Naive thymus-derived CD8-positive, alpha-beta T cell (primary cell): Measurements from ENCODE around the gene IZUMO1. TPM values are rescaled to one million over a fixed set of nuclear protein-coding genes. Genes with fewer than 3 reads are reported as not detected.
A peak's percentile ranks its signal among the peaks of the same experiment; 100 is the strongest.
"Not testable (repeated sequence)": the region's sequence is repeated elsewhere in the genome, so short reads cannot be mapped to it uniquely, and the experiment has no call there.

Source experiments
- ATAC-seq, 2 donors: fragments of 150-1000 bp; cut with Tn5 transposase in 1 of 2; sonication (Bioruptor Pico), chemical (Tn5 transposase) in 1 of 2; 1 replicate in 1 of 2; 2 replicates in 1 of 2; pipeline ENCODE4 v1.10.0; 2021; ENCODE audit warnings: mild to moderate bottlenecking in 2 of 2, moderate library complexity in 2 of 2
- POLR2A ChIA-PET: fragments of 350-600 bp; sonication (Branson Sonifier 250); formaldehyde crosslinking; loops from one replicate; lab custom pipeline; 2021; ENCODE audit warnings: antibody characterized with exemption; lab: Charles Lee
- DNase-seq, 10 donors: peaks; one replicate each; pipeline versions ENCODE4 v3.0.0 to v3.0.0-alpha.2; 2020 to 2022
- H3K27ac Mint-ChIP-seq, 10 donors: one replicate each; pipeline ENCODE4 v1.8.0; 2020 to 2022; ENCODE audit warnings: mild to moderate bottlenecking in 10 of 10, mixed read lengths in 10 of 10, moderate library complexity in 4 of 10, inconsistent platforms in 1 of 10
- H3K27me3 Mint-ChIP-seq, 5 donors: one replicate each; pipeline ENCODE4 v1.8.0; 2021 to 2022; ENCODE audit warnings: mixed read lengths in 5 of 5
- H3K36me3 Mint-ChIP-seq, 3 donors: one replicate each; pipeline ENCODE4 v1.8.0; 2020 to 2022; ENCODE audit warnings: mixed read lengths in 3 of 3, mild to moderate bottlenecking in 2 of 3, inconsistent platforms in 1 of 3
- H3K4me1 Mint-ChIP-seq, 4 donors: one replicate each; pipeline ENCODE4 v1.8.0; 2021 to 2022; ENCODE audit warnings: mixed read lengths in 4 of 4
- H3K4me3 Mint-ChIP-seq, 10 donors: one replicate each; pipeline ENCODE4 v1.8.0; 2020 to 2022; ENCODE audit warnings: mild to moderate bottlenecking in 10 of 10, mixed read lengths in 10 of 10, moderate library complexity in 6 of 10, inconsistent platforms in 1 of 10
- H3K9me3 Mint-ChIP-seq, 9 donors: one replicate each; pipeline ENCODE4 v1.8.0; 2020 to 2022; ENCODE audit warnings: mixed read lengths in 9 of 9, mild to moderate bottlenecking in 3 of 9, inconsistent platforms in 1 of 9, moderate library complexity in 1 of 9
- polyA plus RNA-seq, 3 donors: library from polyadenylated mRNA; unstranded; fragments of 300-500 nt; fragmentation: Illumina TruSeq; gene quantifications; one replicate each; pipeline ENCODE4 v1.2.3, GENCODE V29; 2021
- total RNA-seq, 8 experiments: library from RNA in 2 of 8; stranded (reverse) in 2 of 8; gene quantifications; one replicate each; pipeline ENCODE4 v1.2.3 and lab custom pipeline; 2021 to 2026

The IZUMO1 gene
- total RNA-seq (not detected), polyA plus RNA-seq (not detected), total RNA-seq (lab: John Stamatoyannopoulos, UW) (0 to 0.09 (median 0) reads per million in 6 experiments)

DNA sequence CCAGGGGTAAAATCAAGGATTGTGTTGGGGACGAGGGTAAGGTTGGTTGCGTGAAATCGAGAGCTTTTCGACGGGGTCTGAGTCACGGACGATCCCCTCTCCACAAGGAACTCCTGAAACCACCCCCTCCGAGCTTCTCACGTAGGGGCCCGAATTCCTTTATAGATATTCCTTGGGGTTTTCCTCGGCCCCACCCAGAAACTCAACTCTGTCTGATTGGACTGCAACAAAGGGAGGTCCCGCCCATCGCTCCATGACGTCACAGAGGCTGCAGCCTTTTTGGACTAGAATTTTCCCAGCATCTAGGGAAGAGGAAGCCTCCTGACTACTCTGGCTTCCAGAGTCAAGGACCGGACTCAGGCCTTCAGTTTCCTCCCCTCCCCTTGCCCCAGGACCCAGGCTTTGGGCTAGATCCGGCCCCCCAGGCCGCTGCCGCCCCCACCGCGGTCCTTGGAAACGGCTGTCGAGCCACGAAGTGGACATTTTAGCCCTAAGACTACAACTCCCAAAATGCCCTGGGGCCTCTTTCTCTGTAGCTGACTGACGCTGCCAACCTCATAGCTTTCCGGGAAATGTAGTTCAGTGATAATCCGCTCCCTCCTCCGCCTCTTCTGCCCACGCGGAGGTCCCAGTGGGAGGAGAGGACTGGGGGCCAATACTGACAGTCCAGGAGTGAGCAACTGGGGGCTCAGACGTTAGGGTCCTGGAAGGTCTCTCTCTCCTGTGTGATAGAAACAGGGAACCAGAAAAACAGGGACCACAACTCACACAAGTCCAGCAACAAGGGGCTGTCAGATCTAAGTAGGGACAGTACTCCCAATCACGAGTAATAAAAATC, at the start of gene IZUMO1:
IZUMO1 (minus strand) TSS at position 172 of the 838 bp plus-strand sequence. CDS start 1,050 bp downstream, outside the sequence.
- peak; percentile 73 to 80 for ATAC-seq
- H3K36me3 Mint-ChIP-seq, result no peaks in the 10 kb centered on the region
- peaks cover 6 to 18% (median 9%) of the 10 kb centered on the region in 4 donors for H3K4me1 Mint-ChIP-seq
- peak in 7 of 10 donors; percentile 15 to 55 (median 48) for DNase-seq
- peak within 1 kb of the TSS in 5 of 10 donors; percentile 9 to 29 (median 14) for H3K4me3 Mint-ChIP-seq
- peaks cover 0 to 2% (median 0%) of the 10 kb centered on the region in 9 donors for H3K9me3 Mint-ChIP-seq
- POLR2A ChIA-PET, result interaction anchor here (0.7 kb wide), 1 partner anchor 161 kb away, joined by 3 read pairs; no protein-coding TSS in a partner anchor
- peak within 1 kb of the TSS in 1 of 10 donors; percentile 21 for H3K27ac Mint-ChIP-seq
- peaks cover 7 to 32% (median 17%) of the 10 kb centered on the region in 5 donors for H3K27me3 Mint-ChIP-seq

- Mint-ChIP-seq H3K36me3 (peaks cover 0 to 3% (median 0%) of the 10 kb centered on the region in 3 donors), H3K9me3 (no peaks in the 10 kb centered on the region), H3K4me3 (peak overlapping the region; percentile 83 to 98 (median 95)), H3K4me1 (peaks cover 6 to 14% (median 7%) of the 10 kb centered on the region in 4 donors), H3K27me3 (no peaks in the 10 kb centered on the region), H3K27ac (peak overlapping the region; percentile 61 to 97 (median 93))
- DNase-seq (no peak), ATAC-seq (no peak)
- POLR2A ChIA-PET, result interaction anchor here (0.6 to 2.2 kb wide), 12 partner anchors 11 to 198 kb away, joined by 3 to 21 read pairs (median 4); partner anchors contain the start of genes BCAT2, CA11, DBP and FTL
These were observed 49.0 kb upstream of the IZUMO1 start for GRCh38 chr19:48795685-48796070.

DNA sequence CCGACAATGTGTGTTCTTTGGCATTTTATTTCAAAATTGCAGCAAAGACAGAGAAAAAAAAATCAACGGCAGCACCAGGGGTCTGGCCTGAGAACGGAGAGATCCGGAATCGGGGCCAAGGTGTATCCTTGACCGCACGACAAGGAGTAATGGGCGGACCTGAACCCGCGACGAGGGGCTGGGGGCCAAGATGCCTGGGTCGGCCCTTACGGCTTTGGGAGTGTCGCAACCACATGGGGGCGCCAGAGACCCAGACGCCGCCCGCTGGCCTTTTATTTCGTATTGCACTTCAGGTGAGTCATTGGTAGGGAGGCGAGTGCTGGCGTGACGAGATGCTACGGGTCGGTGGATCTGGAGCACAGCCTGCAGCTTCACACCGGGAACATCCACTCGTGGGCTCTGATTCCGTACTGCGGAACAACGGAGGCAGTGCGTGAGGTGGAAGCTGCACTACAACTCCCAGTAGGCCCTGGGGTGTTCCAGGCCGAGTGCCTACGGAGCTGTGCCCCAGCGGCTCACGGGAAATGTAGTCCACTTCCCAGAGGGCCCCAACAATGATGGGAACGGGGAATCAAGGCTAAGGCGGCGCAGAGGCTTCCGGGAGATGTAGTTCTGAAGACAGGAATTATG, 48.5 kb upstream of the IZUMO1 start:
- peak overlapping the region; percentile 83 to 98 (median 95) for H3K4me3 Mint-ChIP-seq
- no peaks in the 10 kb centered on the region for H3K9me3 Mint-ChIP-seq
- ATAC-seq (peak; percentile 98), DNase-seq (peak; percentile 76 to 91 (median 78))
- H3K36me3 Mint-ChIP-seq, result peaks cover 0 to 3% (median 0%) of the 10 kb centered on the region in 3 donors
- H3K27ac Mint-ChIP-seq, result peak overlapping the region; percentile 61 to 97 (median 93)
- no peaks in the 10 kb centered on the region for H3K27me3 Mint-ChIP-seq
- POLR2A ChIA-PET, result interaction anchor here (0.6 to 2.2 kb wide), 12 partner anchors 12 to 199 kb away, joined by 3 to 21 read pairs (median 4); partner anchors contain the start of genes BCAT2, CA11, DBP and FTL
- peaks cover 6 to 14% (median 7%) of the 10 kb centered on the region in 4 donors for H3K4me1 Mint-ChIP-seq

GRCh38 chr19:48794291-48794690, 47.6 kb upstream of the IZUMO1 start:
- DNase-seq (no peak), ATAC-seq (no peak)
- POLR2A ChIA-PET, result interaction anchor here (0.6 to 2.2 kb wide), 3 partner anchors 43 to 171 kb away, joined by 5 to 21 read pairs (median 12); partner anchors contain the start of genes FTL and HSD17B14
- Mint-ChIP-seq H3K4me1 (peaks cover 6 to 14% (median 6%) of the 10 kb centered on the region in 4 donors), H3K27ac (peak overlapping the region in 4 of 10 donors; percentile 38 to 92 (median 74)), H3K36me3 (peaks cover 0 to 2% (median 0%) of the 10 kb centered on the region in 3 donors), H3K27me3 (no peaks in the 10 kb centered on the region), H3K9me3 (no peaks in the 10 kb centered on the region), H3K4me3 (peak overlapping the region in 7 of 10 donors; percentile 26 to 98 (median 91))

DNA sequence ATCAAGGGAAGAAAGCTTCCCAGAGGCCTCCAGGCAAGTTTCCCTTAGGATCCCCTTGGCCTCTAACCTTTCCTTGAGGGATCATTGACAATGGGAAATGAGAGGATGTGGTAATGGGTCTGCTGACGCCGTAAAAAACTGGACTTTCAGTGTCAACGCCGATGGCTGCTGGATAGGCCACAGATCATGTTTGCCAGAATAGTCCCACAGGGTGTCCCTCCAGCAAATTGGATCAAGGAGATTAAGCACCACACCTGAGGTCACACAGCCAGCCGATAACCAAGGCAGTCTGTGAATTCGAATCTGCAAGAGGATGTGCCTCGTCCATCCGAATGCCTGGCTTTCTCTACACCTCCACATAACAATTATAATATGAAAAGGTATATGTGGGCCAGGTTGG, 46.6 kb upstream of the IZUMO1 start:
- Mint-ChIP-seq H3K4me3 (no peak overlapping the region), H3K27ac (no peak overlapping the region), H3K27me3 (no peaks in the 10 kb centered on the region), H3K9me3 (no peaks in the 10 kb centered on the region), H3K36me3 (peaks cover 0 to 2% (median 0%) of the 10 kb centered on the region in 3 donors), H3K4me1 (peaks cover 6 to 14% (median 6%) of the 10 kb centered on the region in 4 donors)
- POLR2A ChIA-PET, result interaction anchor here (0.6 to 0.9 kb wide), 2 partner anchors 49 to 53 kb away, joined by 3 to 4 read pairs; no protein-coding TSS in a partner anchor
- no peak for DNase-seq
- no peak for ATAC-seq

GRCh38 chr19:48787331-48787730, 40.6 kb upstream of the IZUMO1 start:
- POLR2A ChIA-PET, result interaction anchor here (1.0 kb wide), 1 partner anchor 55 kb away, joined by 4 read pairs; no protein-coding TSS in a partner anchor
- not testable (repeated sequence) for H3K4me3 Mint-ChIP-seq, H3K4me1 Mint-ChIP-seq

DNA sequence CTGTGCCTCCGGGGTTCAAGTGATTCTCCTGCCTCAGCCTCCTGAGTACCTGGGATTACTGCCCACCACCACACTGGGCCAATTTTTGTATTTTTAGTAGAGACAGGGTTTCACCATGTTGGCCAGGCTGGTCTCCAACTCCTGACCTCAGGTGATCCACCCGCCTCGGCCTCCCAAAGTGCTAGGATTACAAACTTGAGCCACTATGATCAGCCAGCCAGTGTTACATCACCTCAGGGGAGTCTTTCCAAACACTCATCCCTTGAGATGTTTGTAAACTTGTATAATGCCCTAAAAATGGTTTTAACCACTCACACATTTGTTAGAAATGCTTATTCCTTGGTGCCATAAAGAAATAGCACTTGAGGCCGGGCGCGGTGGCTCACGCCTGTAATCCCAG, 39.7 kb upstream of the IZUMO1 start:
- H3K4me3 Mint-ChIP-seq, H3K27ac Mint-ChIP-seq, H3K36me3 Mint-ChIP-seq, POLR2A ChIA-PET, DNase-seq, ATAC-seq, H3K4me1 Mint-ChIP-seq, H3K9me3 Mint-ChIP-seq: not testable (repeated sequence)
- H3K27me3 Mint-ChIP-seq, result peaks cover 0 to 12% (median 4%) of the 10 kb centered on the region in 5 donors

More at GRCh38 chr19:48787331-48787730, 40.6 kb upstream of the IZUMO1 start:
- H3K9me3 Mint-ChIP-seq, H3K36me3 Mint-ChIP-seq, ATAC-seq, H3K27ac Mint-ChIP-seq, DNase-seq: not testable (repeated sequence)
- H3K27me3 Mint-ChIP-seq, result peaks cover 0 to 12% (median 3%) of the 10 kb centered on the region in 5 donors

GRCh38 chr19:48784527-48784926, 37.8 kb upstream of the IZUMO1 start:
- Mint-ChIP-seq H3K4me1 (peaks cover 0 to 14% (median 4%) of the 10 kb centered on the region in 4 donors), H3K9me3 (no peaks in the 10 kb centered on the region), H3K27me3 (peaks cover 0 to 16% (median 4%) of the 10 kb centered on the region in 5 donors), H3K27ac (peak overlapping the region in 1 of 10 donors; percentile 52), H3K36me3 (no peaks in the 10 kb centered on the region), H3K4me3 (no peak overlapping the region)
- DNase-seq (no peak), ATAC-seq (no peak)
- POLR2A ChIA-PET, result no interaction called here

DNA sequence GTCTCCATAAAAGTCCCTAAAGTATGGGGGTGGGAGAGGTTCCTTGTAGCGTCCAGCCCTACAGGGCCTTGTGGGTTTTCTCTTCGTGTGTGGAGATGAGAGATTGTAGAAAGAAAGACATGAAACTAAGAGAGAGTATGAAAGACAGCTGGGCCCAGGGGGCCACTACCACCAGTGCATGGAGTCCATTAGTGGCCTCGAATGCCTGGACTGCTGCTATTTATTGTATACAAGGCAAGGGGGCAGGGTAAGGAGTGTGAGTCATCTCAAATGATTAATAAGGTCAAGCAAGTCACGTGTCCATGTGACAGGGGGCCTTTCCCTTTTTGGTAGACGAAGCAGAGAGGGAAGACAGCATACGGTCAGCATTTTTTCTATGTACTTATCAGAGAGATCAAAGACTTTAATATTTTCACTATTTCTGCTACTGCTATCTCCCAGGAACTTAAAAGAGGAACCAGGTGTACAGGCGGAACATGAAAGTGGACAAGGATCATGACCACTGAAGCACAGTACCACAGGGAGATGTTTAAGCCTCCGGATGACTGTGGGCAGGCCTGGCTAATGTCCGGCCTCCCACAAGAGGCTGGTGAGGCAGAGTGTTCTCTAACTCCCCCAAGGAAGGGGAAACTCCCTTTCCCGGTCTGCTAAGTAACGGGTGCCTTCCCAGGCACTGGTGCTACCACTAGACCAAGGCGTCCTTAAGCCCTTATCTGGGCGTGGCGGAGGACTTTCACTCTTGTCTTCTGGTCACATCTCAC, 34.1 kb upstream of the IZUMO1 start:
- Mint-ChIP-seq H3K9me3 (no peaks in the 10 kb centered on the region), H3K4me1 (peaks cover 0 to 14% (median 4%) of the 10 kb centered on the region in 4 donors), H3K36me3 (no peaks in the 10 kb centered on the region), H3K27ac (peak overlapping the region in 2 of 10 donors; percentile 8 to 34), H3K4me3 (no peak overlapping the region), H3K27me3 (peaks cover 0 to 16% (median 4%) of the 10 kb centered on the region in 5 donors)
- no peak for DNase-seq
- ATAC-seq, result no peak
- POLR2A ChIA-PET, result no interaction called here

DNA sequence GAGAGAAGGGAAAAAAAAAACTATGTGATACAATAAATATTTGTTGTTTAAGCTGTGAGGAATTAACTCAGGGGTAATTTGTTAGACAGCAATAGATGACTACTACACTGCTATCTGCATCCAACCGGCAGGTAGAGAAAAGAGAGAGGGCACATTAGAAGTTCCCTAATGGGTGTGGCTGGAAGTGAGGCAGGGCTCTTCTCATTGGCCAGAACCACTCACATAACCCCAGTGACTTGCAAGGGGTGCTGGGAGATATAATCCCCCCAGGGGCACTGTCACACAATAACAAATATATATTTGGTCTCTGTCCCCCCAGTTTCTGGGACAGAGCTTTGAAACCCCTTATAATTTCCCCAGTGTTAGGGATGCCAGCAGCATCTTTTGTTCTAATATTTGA, 32.9 kb upstream of the IZUMO1 start:
- no peaks in the 10 kb centered on the region for H3K9me3 Mint-ChIP-seq
- DNase-seq (no peak), ATAC-seq (no peak)
- H3K27ac Mint-ChIP-seq, result no peak overlapping the region
- H3K36me3 Mint-ChIP-seq, result no peaks in the 10 kb centered on the region
- POLR2A ChIA-PET, result no interaction called here
- no peak overlapping the region for H3K4me3 Mint-ChIP-seq
- H3K4me1 Mint-ChIP-seq, result peaks cover 0 to 14% (median 4%) of the 10 kb centered on the region in 4 donors
- H3K27me3 Mint-ChIP-seq, result peaks cover 0 to 14% (median 2%) of the 10 kb centered on the region in 5 donors

- no peaks in the 10 kb centered on the region for H3K9me3 Mint-ChIP-seq
- H3K27me3 Mint-ChIP-seq, result peaks cover 0 to 7% (median 2%) of the 10 kb centered on the region in 5 donors
- no peak overlapping the region for H3K4me3 Mint-ChIP-seq
- H3K4me1 Mint-ChIP-seq, result peaks cover 0 to 12% (median 4%) of the 10 kb centered on the region in 4 donors
- ATAC-seq (no peak), DNase-seq (no peak)
- H3K36me3 Mint-ChIP-seq, result no peaks in the 10 kb centered on the region
- H3K27ac Mint-ChIP-seq, result no peak overlapping the region
- POLR2A ChIA-PET, result no interaction called here
These were observed 31.0 kb upstream of the IZUMO1 start for GRCh38 chr19:48777720-48778119.
